K562 (cell line): Measurements from ENCODE around the gene HIVEP2. TPM values are rescaled to one million over a fixed set of nuclear protein-coding genes. Genes with fewer than 3 reads are reported as not detected.

Source experiments
- ATAC-seq: fragments of 200-7000 bp; cut with Tn5 transposase; 3 replicates; pipeline ENCODE4 v1.9.1; 2020; ENCODE audit warnings: moderate library complexity
- BruUV-seq: library from RNA; stranded (reverse); fragments of 400-500 nt; replicated peaks from 2 replicates; lab custom pipeline; 2021; lab: Mats Ljungman, UMichigan
- CTCF ChIA-PET: fragments of 300-600 bp; formaldehyde crosslinking; extraction: SDS; loops from one replicate; lab custom pipeline; 2021; ENCODE audit warnings: low intra/inter-chr PET ratio; lab: Yijun Ruan, JAX
- POLR2A ChIA-PET: fragments of 300-600, 350-650 bp; sonication (Branson Sonifier 250); formaldehyde crosslinking; extraction: SDS; loops from one replicate; lab custom pipeline; 2021; ENCODE audit warnings: antibody characterized with exemption, inconsistent platforms; lab: Yijun Ruan, JAX
- DNase-seq, 4 experiments: peaks; one replicate each; pipeline versions ENCODE4 v3.0.0 to v3.0.0-alpha.2; 2011 to 2018; ENCODE audit warnings: low spot score in 3 of 4, mixed read lengths in 3 of 4; ENCODE audit errors: extremely low read depth in 1 of 4
- FAIRE-seq: peaks from 2 replicates; lab custom pipeline; 2011; peaks lifted over from hg19 to GRCh38; lab: Jason Lieb, UNC
- H2AFZ ChIP-seq: 2 replicates; pipeline ENCODE4 v1.6.0; 2011; ENCODE audit warnings: low read depth, low read length, control low read depth, inconsistent platforms
- H3K27ac ChIP-seq: fragments of 200-600 bp; 3 replicates; pipeline ENCODE4 v1.8.0; 2011; ENCODE audit warnings: low read depth, mild to moderate bottlenecking, control low read depth, inconsistent platforms, low read length, moderate library complexity, mixed read lengths; ENCODE audit errors: extremely low read depth
- H3K27me3 ChIP-seq, 2 experiments: fragments of 300-600 bp in 1 of 2; 2 replicates in 1 of 2; 3 replicates in 1 of 2; pipeline versions ENCODE4 v1.6.0 to v1.8.0; 2011; ENCODE audit warnings: inconsistent platforms in 2 of 2, low read length in 2 of 2, mild to moderate bottlenecking in 1 of 2, mixed read lengths in 1 of 2, moderate library complexity in 1 of 2; ENCODE audit not compliant: control insufficient read depth in 2 of 2, insufficient read depth in 2 of 2
- H3K36me3 ChIP-seq: fragments of 300-600 bp; 3 replicates; pipeline ENCODE4 v1.8.0; 2011; ENCODE audit warnings: mild to moderate bottlenecking, low read length, inconsistent platforms; ENCODE audit not compliant: control insufficient read depth, insufficient read depth
- H3K4me1 ChIP-seq, 2 experiments: fragments of 200-600 bp in 1 of 2; replicated peaks in 1 of 2; 2 replicates in 1 of 2; 3 replicates in 1 of 2; pipeline versions ENCODE4 v1.5.1 to v1.8.0; 2011; ENCODE audit warnings: inconsistent platforms in 2 of 2, low read length in 2 of 2, mild to moderate bottlenecking in 1 of 2, mixed read lengths in 1 of 2, moderate library complexity in 1 of 2; ENCODE audit not compliant: control insufficient read depth in 2 of 2, insufficient read depth in 2 of 2
- H3K4me2 ChIP-seq: 2 replicates; pipeline ENCODE4 v1.6.1; 2011; ENCODE audit warnings: low read length, control low read depth, inconsistent platforms, mixed read lengths; ENCODE audit not compliant: insufficient read depth
- H3K4me3 ChIP-seq: fragments of 200-600 bp; sonication (generic), shearing (Covaris generic); 2 replicates; pipeline ENCODE4 v1.5.1; 2016; ENCODE audit warnings: control low read depth, inconsistent platforms
- H3K79me2 ChIP-seq: fragments of 200-600 bp; 3 replicates; pipeline ENCODE4 v1.8.0; 2011; ENCODE audit warnings: low read length, inconsistent platforms; ENCODE audit not compliant: control insufficient read depth, insufficient read depth
- H3K9ac ChIP-seq, 2 experiments: 2 replicates each; pipeline versions ENCODE4 v1.6.0 to v1.6.1; 2011; ENCODE audit warnings: low read depth in 2 of 2, low read length in 2 of 2, control low read depth in 1 of 2, inconsistent platforms in 1 of 2, mild to moderate bottlenecking in 1 of 2, mixed read lengths in 1 of 2; ENCODE audit not compliant: insufficient read depth in 1 of 2
- H3K9me1 ChIP-seq: one replicate; pipeline ENCODE4 v1.6.0; 2011; ENCODE audit warnings: inconsistent platforms, mild to moderate bottlenecking, low read length, moderate library complexity; ENCODE audit not compliant: control insufficient read depth, insufficient read depth
- H3K9me3 ChIP-seq: replicated peaks from 2 replicates; pipeline ENCODE4 v1.5.1; 2011; ENCODE audit warnings: low read depth, low read length, inconsistent platforms; ENCODE audit not compliant: control insufficient read depth, insufficient read depth
- H4K20me1 ChIP-seq: replicated peaks from 2 replicates; pipeline ENCODE4 v1.6.1; 2011; ENCODE audit warnings: low read length, inconsistent platforms, mixed read lengths; ENCODE audit not compliant: control insufficient read depth, insufficient read depth
- NFATC3 ChIP-seq: fragments of 450-650 bp; IDR thresholded peaks from 2 replicates; pipeline ENCODE4 v1.6.1; 2017; ENCODE audit warnings: mild to moderate bottlenecking
- PHF20 ChIP-seq: fragments of 450-650 bp; IDR thresholded peaks from 2 replicates; pipeline ENCODE4 v1.6.1; 2018; ENCODE audit not compliant: partially characterized antibody
- RCOR1 ChIP-seq, 2 experiments: IDR thresholded peaks; 2 replicates each; pipeline ENCODE4 v1.6.1; 2012; ENCODE audit warnings: low read depth in 2 of 2, low read length in 2 of 2, borderline replicate concordance in 1 of 2, improper control_type of control experiment in 1 of 2
- SMAD4 ChIP-seq: fragments of 250-450 bp; sonication (Bioruptor Pico); conservative IDR thresholded peaks from 2 replicates; pipeline ENCODE4 v1.8.0; 2021; ENCODE audit warnings: inconsistent platforms, mild to moderate bottlenecking, moderate library complexity
- XRCC4 ChIP-seq: IDR thresholded peaks from one replicate; pipeline ENCODE4 v1.6.1; 2011; ENCODE audit not compliant: insufficient read depth, insufficient read length; ENCODE audit errors: extremely low read depth
- YY1 ChIP-seq, 3 experiments: IDR thresholded peaks; 2 replicates each; pipeline ENCODE4 v1.6.1; 2011; ENCODE audit warnings: low read length in 2 of 3, mild to moderate bottlenecking in 2 of 3, moderate library complexity in 2 of 3, borderline replicate concordance in 1 of 3, control low read depth in 1 of 3, low read depth in 1 of 3; ENCODE audit not compliant: insufficient read depth in 3 of 3, insufficient replicate concordance in 2 of 3, control insufficient read depth in 1 of 3, insufficient read length in 1 of 3; ENCODE audit errors: extremely low read depth in 1 of 3
- WGBS: fragments of 100-300 bp; shearing (Covaris generic); methylation state at CpG from one replicate; pipeline ENCODE4 v1.1.6; 2016; ENCODE audit warnings: low coverage, mixed read lengths; ENCODE audit not compliant: insufficient coverage; ENCODE audit errors: missing lambda C conversion rate; 5-methylcytosine and 5-hydroxymethylcytosine counted together
- in situ Hi-C: fragments of 300-500 bp; cut with MboI; formaldehyde crosslinking; loops from 4 replicates; pipeline ENCODE4 v1.15.0; 2018; ENCODE audit warnings: inconsistent platforms, mixed read lengths
- intact Hi-C: fragments of 100-400 bp; cut with micrococcal nuclease; formaldehyde crosslinking; loops from 2 replicates; pipeline ENCODE4 v1.14.2; 2022
- polyA plus RNA-seq, 8 experiments: library from polyadenylated mRNA; depleted of rRNA in 4 of 8; stranded (reverse) in 5 of 8; unstranded in 3 of 8; fragments of >200 nt; fragmentation: Nextera tagmentation in 2 of 8; fragmentation: Illumina TruSeq in 1 of 8; extraction: Ambion mirVana in 2 of 8; extraction: Trizol in 1 of 8; gene quantifications; 2 replicates each; pipeline versions ENCODE4 v1.2.1 to v1.2.3, GENCODE V29; 2011 to 2014; ENCODE audit warnings: inconsistent platforms in 1 of 8, missing spikeins in 1 of 8
- total RNA-seq, 7 experiments: library from RNA; depleted of rRNA in 6 of 7; stranded (reverse); fragments of >200 nt in 6 of 7; fragmentation: Illumina TruSeq in 2 of 7; extraction: Trizol in 2 of 7; gene quantifications; 2 replicates each; pipeline versions ENCODE4 v1.2.1 to v1.2.3, GENCODE V29; 2011 to 2021; ENCODE audit warnings: low replicate concordance in 1 of 7
- TF ChIP-seq, protein P1 (sequence below), 2 experiments: fragments of 450-650 bp; formaldehyde crosslinking in 1 of 2; IDR thresholded peaks; 2 replicates each; pipeline versions ENCODE4 v1.4.0 to v1.6.1; 2014 to 2020; ENCODE audit warnings: mild to moderate bottlenecking in 2 of 2, borderline replicate concordance in 1 of 2, low read depth in 1 of 2
- TF ChIP-seq, protein P2 (sequence below): fragments of 200-400 bp; formaldehyde crosslinking; IDR thresholded peaks from 2 replicates; pipeline ENCODE4 v1.6.1; 2017; ENCODE audit warnings: mild to moderate bottlenecking, low read depth, low read length, moderate library complexity
- TF ChIP-seq, protein P3 (sequence below): fragments of 250-450 bp; sonication (Bioruptor Pico); IDR thresholded peaks from 2 replicates; pipeline ENCODE4 v1.4.0; 2020; ENCODE audit warnings: mild to moderate bottlenecking, moderate library complexity

Gene HIVEP2
- total and polyA plus RNA-seq, 9 of the 15 experiments (the other 6 are each of a cell fraction or from before 2014, with no cell fraction given): under 0.01 to 1.2 (median 0.31) TPM

DNA sequence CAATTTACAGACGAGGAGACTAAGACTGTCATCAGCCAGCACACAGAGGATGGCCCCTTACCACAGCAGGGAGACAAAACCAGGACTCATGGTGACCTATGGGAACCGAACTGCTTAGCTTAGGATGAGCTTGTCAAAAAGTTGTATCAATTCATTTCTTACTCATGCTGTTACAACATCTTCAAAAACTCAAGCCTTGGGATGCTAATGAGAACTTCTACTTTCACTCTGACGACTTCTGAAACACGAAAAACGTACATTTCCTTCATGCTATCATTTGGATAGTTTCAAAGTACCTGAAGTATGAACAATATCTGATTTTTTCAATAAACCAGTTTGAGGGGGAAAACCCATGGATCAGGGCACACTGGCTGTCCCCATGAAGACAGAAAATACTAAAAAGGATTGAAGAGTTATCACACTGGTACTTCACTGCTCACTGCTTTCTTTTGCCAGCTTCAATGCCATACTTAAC is 31.9 kb downstream of the HIVEP2 start:
- Histone ChIP-seq H2AFZ (no peak overlapping the region), H3K9ac (no peak overlapping the region), H4K20me1 (no peaks in the 10 kb centered on the region), H3K9me1 (no peaks in the 10 kb centered on the region), H3K27ac (no peak overlapping the region), H3K4me1 (no peaks in the 10 kb centered on the region), H3K79me2 (no peaks in the 10 kb centered on the region), H3K36me3 (no peaks in the 10 kb centered on the region), H3K27me3 (peaks cover 0 to 5% of the 10 kb centered on the region in 2 experiments; a peak in 1 of 5 replicates), H3K9me3 (no peaks in the 10 kb centered on the region), H3K4me3 (no peak overlapping the region), H3K4me2 (no peak overlapping the region)
- CTCF ChIA-PET: no interaction called here
- 0% methylated on average over 5 of the region's 5 CpGs for WGBS
- POLR2A ChIA-PET: no interaction called here
- FAIRE-seq (no peak), ATAC-seq (no peak), DNase-seq (no peak)
- in situ Hi-C loops (no loop called here), intact Hi-C loops (no loop called here)
- no TSS peak for BruUV-seq
- no peak for TF ChIP-seq XRCC4
- TF ChIP-seq, protein P1, sequence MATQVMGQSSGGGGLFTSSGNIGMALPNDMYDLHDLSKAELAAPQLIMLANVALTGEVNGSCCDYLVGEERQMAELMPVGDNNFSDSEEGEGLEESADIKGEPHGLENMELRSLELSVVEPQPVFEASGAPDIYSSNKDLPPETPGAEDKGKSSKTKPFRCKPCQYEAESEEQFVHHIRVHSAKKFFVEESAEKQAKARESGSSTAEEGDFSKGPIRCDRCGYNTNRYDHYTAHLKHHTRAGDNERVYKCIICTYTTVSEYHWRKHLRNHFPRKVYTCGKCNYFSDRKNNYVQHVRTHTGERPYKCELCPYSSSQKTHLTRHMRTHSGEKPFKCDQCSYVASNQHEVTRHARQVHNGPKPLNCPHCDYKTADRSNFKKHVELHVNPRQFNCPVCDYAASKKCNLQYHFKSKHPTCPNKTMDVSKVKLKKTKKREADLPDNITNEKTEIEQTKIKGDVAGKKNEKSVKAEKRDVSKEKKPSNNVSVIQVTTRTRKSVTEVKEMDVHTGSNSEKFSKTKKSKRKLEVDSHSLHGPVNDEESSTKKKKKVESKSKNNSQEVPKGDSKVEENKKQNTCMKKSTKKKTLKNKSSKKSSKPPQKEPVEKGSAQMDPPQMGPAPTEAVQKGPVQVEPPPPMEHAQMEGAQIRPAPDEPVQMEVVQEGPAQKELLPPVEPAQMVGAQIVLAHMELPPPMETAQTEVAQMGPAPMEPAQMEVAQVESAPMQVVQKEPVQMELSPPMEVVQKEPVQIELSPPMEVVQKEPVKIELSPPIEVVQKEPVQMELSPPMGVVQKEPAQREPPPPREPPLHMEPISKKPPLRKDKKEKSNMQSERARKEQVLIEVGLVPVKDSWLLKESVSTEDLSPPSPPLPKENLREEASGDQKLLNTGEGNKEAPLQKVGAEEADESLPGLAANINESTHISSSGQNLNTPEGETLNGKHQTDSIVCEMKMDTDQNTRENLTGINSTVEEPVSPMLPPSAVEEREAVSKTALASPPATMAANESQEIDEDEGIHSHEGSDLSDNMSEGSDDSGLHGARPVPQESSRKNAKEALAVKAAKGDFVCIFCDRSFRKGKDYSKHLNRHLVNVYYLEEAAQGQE (IDR thresholded peaks at IDR 0.05; ENCODE audit: borderline replicate concordance): no peak
- TF ChIP-seq, protein P1 (CRISPR knock-in tag; IDR thresholded peaks at IDR 0.05; ENCODE audit: low read depth): no peak
- TF ChIP-seq PHF20: no peak
- no peak for TF ChIP-seq NFATC3
- TF ChIP-seq, protein P2, sequence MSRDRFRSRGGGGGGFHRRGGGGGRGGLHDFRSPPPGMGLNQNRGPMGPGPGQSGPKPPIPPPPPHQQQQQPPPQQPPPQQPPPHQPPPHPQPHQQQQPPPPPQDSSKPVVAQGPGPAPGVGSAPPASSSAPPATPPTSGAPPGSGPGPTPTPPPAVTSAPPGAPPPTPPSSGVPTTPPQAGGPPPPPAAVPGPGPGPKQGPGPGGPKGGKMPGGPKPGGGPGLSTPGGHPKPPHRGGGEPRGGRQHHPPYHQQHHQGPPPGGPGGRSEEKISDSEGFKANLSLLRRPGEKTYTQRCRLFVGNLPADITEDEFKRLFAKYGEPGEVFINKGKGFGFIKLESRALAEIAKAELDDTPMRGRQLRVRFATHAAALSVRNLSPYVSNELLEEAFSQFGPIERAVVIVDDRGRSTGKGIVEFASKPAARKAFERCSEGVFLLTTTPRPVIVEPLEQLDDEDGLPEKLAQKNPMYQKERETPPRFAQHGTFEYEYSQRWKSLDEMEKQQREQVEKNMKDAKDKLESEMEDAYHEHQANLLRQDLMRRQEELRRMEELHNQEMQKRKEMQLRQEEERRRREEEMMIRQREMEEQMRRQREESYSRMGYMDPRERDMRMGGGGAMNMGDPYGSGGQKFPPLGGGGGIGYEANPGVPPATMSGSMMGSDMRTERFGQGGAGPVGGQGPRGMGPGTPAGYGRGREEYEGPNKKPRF: no peak
- no peak for TF ChIP-seq RCOR1 (IDR thresholded peaks at IDR 0.05; ENCODE audit: borderline replicate concordance in 1 of 2, low read depth in 2 of 2, low read length in 2 of 2)
- TF ChIP-seq YY1 (IDR thresholded peaks at IDR 0.05; ENCODE audit: borderline replicate concordance in 1 of 3, control insufficient read depth in 1 of 3, extremely low read depth in 1 of 3, insufficient read depth in 3 of 3, insufficient read length in 1 of 3, insufficient replicate concordance in 2 of 3, low read depth in 1 of 3, low read length in 2 of 3): no peak
- no peak for TF ChIP-seq SMAD4
- TF ChIP-seq, protein P3, sequence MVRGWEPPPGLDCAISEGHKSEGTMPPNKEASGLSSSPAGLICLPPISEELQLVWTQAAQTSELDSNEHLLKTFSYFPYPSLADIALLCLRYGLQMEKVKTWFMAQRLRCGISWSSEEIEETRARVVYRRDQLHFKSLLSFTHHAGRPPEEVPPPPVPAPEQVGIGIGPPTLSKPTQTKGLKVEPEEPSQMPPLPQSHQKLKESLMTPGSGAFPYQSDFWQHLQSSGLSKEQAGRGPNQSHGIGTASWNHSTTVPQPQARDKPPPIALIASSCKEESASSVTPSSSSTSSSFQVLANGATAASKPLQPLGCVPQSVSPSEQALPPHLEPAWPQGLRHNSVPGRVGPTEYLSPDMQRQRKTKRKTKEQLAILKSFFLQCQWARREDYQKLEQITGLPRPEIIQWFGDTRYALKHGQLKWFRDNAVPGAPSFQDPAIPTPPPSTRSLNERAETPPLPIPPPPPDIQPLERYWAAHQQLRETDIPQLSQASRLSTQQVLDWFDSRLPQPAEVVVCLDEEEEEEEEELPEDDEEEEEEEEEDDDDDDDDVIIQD: no peak
